Upper lobe of left lung (tissue), 4 donors: ENCODE data around the gene ZXDC.

Experiments
- POLR2A ChIP-seq, 4 donors: fragments of 450-650 bp; IDR thresholded peaks; one replicate each; pipeline ENCODE4 v1.5.1; 2016 to 2017; ENCODE audit warnings: antibody characterized with exemption in 4 of 4, mild to moderate bottlenecking in 2 of 4
- TF ChIP-seq, protein P1 (sequence below), 6 experiments: fragments of 450-650 bp in 4 of 6; fragments of 200-600 bp in 2 of 6; sonication (generic) in 2 of 6; IDR thresholded peaks; one replicate each; pipeline ENCODE4 v1.5.1; 2016 to 2019; ENCODE audit warnings: antibody characterized with exemption in 6 of 6

DNA sequence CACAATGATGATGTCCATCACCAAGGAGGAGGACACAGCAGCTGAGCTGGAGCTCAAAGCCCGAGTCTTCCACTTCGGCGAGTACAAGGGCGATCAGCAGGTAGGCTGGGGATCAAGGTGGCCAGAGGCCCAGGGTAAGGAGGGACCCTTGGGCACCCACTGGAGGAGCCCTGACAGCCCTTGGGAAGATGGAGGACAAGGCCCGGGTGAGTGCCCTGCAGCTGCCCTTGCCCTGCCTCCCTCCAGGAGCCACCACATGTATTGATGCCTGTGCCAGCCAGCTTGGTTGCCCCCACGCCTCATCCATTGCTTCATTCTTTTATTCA, 42.6 kb downstream of the ZXDC start:
- TF ChIP-seq POLR2A (IDR thresholded peaks at IDR 0.05) = no peak
- TF ChIP-seq, protein P1, sequence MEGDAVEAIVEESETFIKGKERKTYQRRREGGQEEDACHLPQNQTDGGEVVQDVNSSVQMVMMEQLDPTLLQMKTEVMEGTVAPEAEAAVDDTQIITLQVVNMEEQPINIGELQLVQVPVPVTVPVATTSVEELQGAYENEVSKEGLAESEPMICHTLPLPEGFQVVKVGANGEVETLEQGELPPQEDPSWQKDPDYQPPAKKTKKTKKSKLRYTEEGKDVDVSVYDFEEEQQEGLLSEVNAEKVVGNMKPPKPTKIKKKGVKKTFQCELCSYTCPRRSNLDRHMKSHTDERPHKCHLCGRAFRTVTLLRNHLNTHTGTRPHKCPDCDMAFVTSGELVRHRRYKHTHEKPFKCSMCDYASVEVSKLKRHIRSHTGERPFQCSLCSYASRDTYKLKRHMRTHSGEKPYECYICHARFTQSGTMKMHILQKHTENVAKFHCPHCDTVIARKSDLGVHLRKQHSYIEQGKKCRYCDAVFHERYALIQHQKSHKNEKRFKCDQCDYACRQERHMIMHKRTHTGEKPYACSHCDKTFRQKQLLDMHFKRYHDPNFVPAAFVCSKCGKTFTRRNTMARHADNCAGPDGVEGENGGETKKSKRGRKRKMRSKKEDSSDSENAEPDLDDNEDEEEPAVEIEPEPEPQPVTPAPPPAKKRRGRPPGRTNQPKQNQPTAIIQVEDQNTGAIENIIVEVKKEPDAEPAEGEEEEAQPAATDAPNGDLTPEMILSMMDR (IDR thresholded peaks at IDR 0.05) = no peak
